HG03097 (cell line): ENCODE data around the gene ABHD1.
A peak's percentile ranks its signal among the peaks of the same experiment; 100 is the strongest.
"Not testable (repeated sequence)": the region's sequence is repeated elsewhere in the genome, so short reads cannot be mapped to it uniquely, and the experiment has no call there.

Experiments
- ATAC-seq: cut with Tn5 transposase; IDR thresholded peaks from one replicate; pipeline ENCODE4 v1.9.1; 2021; ENCODE audit not compliant: unreplicated experiment, low FRiP score

The ABHD1 gene

GRCh38 chr2:27123302-27124150 lies at the start of gene ABHD1:
TSS of gene ABHD1 (plus strand) at chr2:27123815. CDS start at chr2:27123949, 134 bp downstream.
- ATAC-seq: no peak

- no peak for ATAC-seq
Observed at GRCh38 chr2:27074738-27075565, 48.7 kb upstream of the ABHD1 start.

- ATAC-seq: not testable (repeated sequence)
Observed at GRCh38 chr2:27075566-27075871, 48.1 kb upstream of the ABHD1 start.

GRCh38 chr2:27076323-27076722 lies 47.3 kb upstream of the ABHD1 start:
- ATAC-seq: no peak

- no peak for ATAC-seq
Observed at GRCh38 chr2:27077231-27077630, 46.4 kb upstream of the ABHD1 start.

GRCh38 chr2:27078267-27079194 lies 45.1 kb upstream of the ABHD1 start, which contains the start of gene EMILIN1:
TSS of gene EMILIN1 (plus strand) at chr2:27078615. CDS start at chr2:27079066, 451 bp downstream.
- ATAC-seq: no peak

- ATAC-seq: no peak
Observed at GRCh38 chr2:27079233-27080139, 44.1 kb upstream of the ABHD1 start.

- ATAC-seq: no peak
Observed at GRCh38 chr2:27080140-27080469, 43.5 kb upstream of the ABHD1 start.

GRCh38 chr2:27080603-27080936 lies 43.0 kb upstream of the ABHD1 start:
- ATAC-seq: no peak

- ATAC-seq: no peak
Observed at GRCh38 chr2:27081984-27082772, 41.4 kb upstream of the ABHD1 start.

GRCh38 chr2:27082773-27083409 lies 40.7 kb upstream of the ABHD1 start:
- no peak for ATAC-seq

GRCh38 chr2:27083410-27084296 lies 40.0 kb upstream of the ABHD1 start:
- no peak for ATAC-seq

GRCh38 chr2:27084297-27085061 lies 39.1 kb upstream of the ABHD1 start:
- no peak for ATAC-seq

GRCh38 chr2:27085062-27085672 lies 38.4 kb upstream of the ABHD1 start:
- ATAC-seq: no peak

GRCh38 chr2:27085673-27086089 lies 37.9 kb upstream of the ABHD1 start:
- no peak for ATAC-seq

GRCh38 chr2:27086090-27086723 lies 37.4 kb upstream of the ABHD1 start:
- peak; percentile 73 for ATAC-seq
